ENCODE measurements around the gene TMEM150B. TPM values are rescaled to one million over a fixed set of nuclear protein-coding genes. Genes with fewer than 3 reads are reported as not detected.

TMEM150B gene
- total RNA-seq, 1 experiment from 2014 or later, result not detected

DNA sequence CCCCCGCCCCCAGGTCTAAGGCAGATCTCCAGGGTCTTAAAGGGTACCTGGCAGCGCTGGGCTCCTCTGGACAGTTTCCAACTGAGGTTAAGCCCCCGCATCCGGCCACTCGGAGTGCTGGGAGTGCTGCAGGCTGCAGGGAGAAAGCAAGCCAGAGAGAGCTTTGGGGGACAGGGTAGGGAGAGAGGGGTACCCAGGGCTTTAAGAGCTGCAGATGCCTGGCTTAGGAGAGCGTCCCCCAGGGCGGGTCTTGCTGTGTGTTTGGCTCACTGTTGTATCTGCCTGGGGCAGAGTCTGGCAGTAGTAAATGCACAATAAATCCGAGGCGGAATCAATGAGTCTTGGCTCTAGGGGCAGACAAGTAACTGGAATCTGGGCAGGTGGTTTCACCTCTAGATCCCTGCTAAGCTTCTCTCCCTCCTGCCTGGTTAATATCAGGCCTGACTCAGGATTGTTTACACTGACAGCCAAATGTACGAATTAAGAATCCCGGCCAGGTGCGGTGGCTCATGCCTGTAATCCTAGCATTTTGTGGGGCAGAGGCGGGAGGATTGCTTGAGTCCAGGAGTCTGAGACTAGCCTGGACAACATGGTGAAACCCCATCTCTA is 30.2 kb upstream of the TMEM150B start:
- DNase-seq (ENCODE audit: extremely low read depth, low read depth), result no peak

- DNase-seq (ENCODE audit: extremely low read depth, low read depth), result no peak
These were observed 29.6 kb upstream of the TMEM150B start, which contains the start of gene COX6B2 for GRCh38 chr19:55354698-55355212. TSS of gene COX6B2 (minus strand) at chr19:55354719. CDS start at chr19:55354521, 198 bp downstream.

GRCh38 chr19:55353803-55354697 is 28.9 kb upstream of the TMEM150B start:
- DNase-seq (ENCODE audit: extremely low read depth, low read depth), result no peak

GRCh38 chr19:55353356-55353802 is 28.2 kb upstream of the TMEM150B start:
- no peak for DNase-seq (ENCODE audit: extremely low read depth, low read depth)

- DNase-seq (ENCODE audit: extremely low read depth, low read depth), result no peak
These were observed 27.5 kb upstream of the TMEM150B start for GRCh38 chr19:55352549-55353145.

DNA sequence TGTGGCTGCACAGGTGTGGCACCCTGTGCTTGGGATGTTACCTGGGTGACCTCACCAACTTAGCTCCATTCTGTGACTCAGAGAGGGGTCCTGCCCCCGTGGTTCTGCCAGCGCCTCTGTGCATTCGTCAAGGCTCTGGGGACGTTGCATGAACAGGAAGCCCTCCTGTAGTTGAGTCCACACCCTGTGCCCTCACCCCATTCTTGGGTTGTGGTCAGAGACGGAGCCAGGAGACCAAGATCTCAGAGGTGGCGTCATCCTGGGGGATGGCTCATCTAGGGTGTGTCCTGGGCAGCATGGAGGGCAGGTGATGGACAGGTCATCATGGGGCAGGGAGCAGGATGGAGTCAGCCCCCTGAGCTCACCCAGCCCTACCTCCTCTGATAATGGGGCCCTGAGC is 26.9 kb upstream of the TMEM150B start:
- no peak for DNase-seq (ENCODE audit: extremely low read depth, low read depth)

- no peak for DNase-seq (ENCODE audit: extremely low read depth, low read depth)
These were observed 25.6 kb upstream of the TMEM150B start for GRCh38 chr19:55350620-55351315.

DNA sequence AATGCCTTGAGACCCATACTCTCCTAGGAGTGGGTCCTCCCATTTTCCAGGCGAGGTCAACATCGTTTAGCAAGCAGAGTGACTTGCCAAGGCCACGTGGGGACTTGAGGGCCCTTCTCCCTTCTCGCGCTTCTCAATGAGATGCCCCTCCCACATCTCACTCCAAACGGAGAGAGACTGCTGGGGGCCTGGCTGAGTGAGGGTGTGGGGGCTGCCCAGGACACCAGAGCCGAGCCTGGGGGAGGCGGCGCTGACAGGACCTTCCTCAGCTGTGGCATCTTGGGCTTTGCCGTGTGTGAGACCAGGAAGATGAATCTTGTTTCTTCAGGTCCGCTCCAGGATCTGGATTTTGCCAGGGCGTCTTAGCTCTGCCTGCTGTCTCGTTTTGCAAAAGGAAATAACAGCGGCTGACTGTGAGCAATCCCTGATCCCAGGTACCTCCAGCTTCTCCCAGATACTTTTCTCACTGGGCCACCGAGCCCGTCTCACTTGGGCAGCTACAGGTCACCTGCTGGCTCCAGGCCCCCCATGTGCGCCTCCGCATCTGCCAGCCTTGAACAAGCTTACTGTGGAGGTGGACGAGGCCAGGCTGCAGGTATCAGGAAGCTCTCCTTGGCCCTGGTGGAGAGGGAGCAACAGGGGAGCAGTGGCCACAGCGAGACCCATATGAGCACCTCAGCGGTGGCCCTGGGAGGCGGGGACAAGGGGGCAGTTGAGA is 23.3 kb upstream of the TMEM150B start:
- DNase-seq (ENCODE audit: extremely low read depth, low read depth), result no peak

DNA sequence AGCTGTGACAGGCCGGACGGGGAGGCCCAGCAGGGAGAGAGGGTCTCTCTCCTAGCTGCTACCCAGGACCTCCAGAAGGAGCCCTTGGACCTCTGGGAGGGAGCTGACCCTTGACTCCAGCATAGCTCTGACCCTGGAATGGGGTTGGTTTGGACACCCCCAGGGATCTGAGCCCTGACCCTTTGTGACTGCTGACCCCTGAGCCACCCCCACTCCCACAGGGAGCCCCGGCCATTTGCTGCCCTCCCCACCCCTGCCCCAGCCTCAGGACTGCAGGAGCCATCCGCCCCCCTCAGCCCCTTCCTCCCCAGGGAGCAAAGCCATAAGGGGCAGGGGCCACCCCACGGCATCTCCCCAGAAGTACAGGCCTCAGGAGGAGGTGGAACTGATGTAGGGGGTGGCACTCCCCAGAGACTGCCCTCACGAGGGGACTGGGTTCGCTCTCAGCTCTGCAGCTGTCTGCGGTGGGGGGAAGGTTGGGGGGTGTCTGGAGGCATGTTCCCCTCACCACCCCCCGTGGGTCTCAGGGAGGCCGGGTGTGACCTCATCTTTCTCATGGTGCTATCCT is 22.4 kb upstream of the TMEM150B start:
- DNase-seq (ENCODE audit: extremely low read depth, low read depth), result no peak

GRCh38 chr19:55346725-55347441 is 21.7 kb upstream of the TMEM150B start:
- DNase-seq (ENCODE audit: extremely low read depth, low read depth), result no peak

GRCh38 chr19:55345818-55346724 is 20.9 kb upstream of the TMEM150B start:
- no peak for DNase-seq (ENCODE audit: extremely low read depth, low read depth)

GRCh38 chr19:55345101-55345817 is 20.1 kb upstream of the TMEM150B start:
- no peak for DNase-seq (ENCODE audit: extremely low read depth, low read depth)

DNA sequence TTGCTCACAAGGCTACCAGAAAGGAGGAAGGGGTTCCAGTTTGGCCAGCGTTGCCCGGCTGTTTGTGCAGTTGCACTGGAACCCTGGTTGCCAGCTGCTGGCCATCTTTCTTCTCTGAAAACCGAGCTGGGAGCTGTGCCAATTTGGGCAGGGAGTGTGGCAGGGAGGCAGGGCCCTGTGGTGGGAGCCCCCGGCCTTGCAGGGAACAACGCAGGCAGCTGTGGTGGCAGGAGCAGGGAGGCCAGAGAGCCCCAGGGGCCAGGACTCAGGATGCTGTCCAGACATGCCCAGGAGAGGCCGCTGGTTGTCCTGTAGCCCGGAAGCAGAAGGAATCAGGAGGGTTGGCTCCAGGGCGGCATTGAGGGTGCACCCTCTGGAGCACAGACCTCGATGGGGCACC is 19.3 kb upstream of the TMEM150B start:
- DNase-seq (ENCODE audit: extremely low read depth, low read depth), result no peak

DNA sequence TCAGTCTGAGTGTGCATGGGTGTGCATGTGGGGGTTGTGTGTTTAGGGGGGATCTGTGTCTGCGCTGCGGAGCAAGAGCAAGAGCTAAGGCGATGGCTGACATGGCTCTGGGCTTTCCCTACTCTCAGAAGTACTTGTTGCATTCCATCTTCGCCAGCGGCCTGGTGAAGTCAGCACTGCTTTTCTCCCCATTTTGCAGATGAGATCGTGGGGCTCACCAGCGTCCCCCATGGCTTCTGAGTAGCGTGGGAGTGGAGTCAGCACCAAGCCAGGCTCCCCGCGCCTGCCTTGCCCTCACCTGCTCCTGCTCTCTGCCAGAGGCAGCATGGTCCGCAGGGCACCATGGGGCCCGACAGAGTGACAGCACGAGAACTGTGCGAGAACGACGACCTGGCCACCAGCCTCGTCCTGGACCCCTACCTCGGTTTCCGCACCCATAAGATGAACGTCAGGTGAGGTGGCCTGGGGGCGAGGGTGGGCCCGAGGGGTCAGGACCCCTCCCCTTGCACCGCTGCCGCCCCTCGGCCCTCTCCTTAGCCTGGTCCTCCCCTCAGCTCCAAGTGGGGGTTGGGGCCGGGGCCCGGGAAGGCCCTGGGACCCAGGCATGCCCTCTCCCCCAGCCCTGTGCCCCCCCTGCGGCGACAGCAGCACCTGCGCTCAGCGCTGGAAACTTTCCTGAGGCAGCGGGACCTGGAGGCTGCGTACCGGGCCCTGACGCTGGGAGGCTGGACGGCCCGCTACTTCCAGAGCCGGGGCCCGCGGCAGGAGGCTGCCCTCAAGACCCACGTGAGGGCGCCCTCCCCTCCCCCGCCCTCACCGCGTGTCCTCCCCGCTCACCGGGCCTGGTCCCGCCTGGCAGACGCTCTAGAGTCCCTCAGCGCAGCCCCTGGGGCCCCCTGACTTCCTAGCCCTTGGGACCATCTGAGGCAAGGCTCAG is 16.7 kb upstream of the TMEM150B start:
- no peak for DNase-seq (ENCODE audit: extremely low read depth, low read depth)

GRCh38 chr19:55341171-55341588 is 16.0 kb upstream of the TMEM150B start:
- DNase-seq (ENCODE audit: extremely low read depth, low read depth), result no peak

GRCh38 chr19:55340784-55341147 is 15.6 kb upstream of the TMEM150B start:
- DNase-seq (ENCODE audit: extremely low read depth, low read depth), result no peak
